HG03159 (cell line): ENCODE measurements around the gene TRPM8.
"Not testable (repeated sequence)": the region's sequence is repeated elsewhere in the genome, so short reads cannot be mapped to it uniquely, and the experiment has no call there.

ENCODE experiments used
- ATAC-seq: cut with Tn5 transposase; IDR thresholded peaks from one replicate; pipeline ENCODE4 v1.9.1; 2021; ENCODE audit warnings: mild to moderate bottlenecking, moderate library complexity; ENCODE audit not compliant: unreplicated experiment

TRPM8 gene

DNA sequence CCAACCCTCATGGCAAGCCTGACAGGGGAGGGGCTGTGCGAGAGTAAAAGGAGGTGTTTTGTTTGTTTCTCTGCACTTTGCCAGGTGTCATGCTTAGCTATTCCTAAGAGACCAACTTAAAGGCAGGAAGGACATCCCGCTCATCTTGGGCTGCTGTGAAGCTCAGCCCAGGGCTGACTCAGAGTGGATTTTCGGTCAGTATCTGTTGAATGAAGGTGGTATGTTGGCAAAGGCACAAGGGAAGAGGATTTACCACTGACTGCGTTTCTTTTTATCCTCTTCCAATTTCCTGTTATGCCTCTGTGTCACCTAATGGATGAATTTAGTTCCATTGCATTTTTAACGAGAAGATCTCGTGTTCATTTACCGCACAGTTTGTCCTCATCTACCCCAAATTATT is 18.9 kb downstream of the TRPM8 start:
- ATAC-seq, result no peak

DNA sequence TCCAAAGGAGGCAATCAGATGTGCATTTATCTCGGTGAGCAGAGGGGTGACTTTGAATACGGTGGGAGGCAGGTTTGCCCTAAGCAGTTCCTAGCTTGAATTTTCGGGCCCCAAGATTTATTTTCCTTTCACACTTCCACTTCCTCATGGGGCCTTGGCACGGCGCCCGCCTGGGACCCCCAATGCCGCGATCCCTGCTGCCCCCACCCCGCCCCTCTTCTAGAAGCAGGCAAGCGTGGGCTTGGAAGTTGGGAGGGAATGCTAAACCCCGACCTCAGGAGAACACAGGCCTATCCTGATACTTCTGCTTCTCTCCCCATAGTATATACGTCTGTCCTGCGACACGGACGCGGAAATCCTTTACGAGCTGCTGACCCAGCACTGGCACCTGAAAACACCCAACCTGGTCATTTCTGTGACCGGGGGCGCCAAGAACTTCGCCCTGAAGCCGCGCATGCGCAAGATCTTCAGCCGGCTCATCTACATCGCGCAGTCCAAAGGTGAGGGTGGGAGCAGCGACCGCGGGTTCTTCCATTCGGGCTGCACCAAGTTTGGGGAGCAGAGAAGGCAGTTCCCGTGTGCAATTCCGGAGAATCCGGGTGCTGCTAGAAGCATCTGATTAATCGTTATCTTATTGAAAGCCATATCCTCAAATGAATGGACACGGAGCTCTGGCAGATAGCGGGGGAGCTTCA is 21.6 kb downstream of the TRPM8 start:
- no peak for ATAC-seq

DNA sequence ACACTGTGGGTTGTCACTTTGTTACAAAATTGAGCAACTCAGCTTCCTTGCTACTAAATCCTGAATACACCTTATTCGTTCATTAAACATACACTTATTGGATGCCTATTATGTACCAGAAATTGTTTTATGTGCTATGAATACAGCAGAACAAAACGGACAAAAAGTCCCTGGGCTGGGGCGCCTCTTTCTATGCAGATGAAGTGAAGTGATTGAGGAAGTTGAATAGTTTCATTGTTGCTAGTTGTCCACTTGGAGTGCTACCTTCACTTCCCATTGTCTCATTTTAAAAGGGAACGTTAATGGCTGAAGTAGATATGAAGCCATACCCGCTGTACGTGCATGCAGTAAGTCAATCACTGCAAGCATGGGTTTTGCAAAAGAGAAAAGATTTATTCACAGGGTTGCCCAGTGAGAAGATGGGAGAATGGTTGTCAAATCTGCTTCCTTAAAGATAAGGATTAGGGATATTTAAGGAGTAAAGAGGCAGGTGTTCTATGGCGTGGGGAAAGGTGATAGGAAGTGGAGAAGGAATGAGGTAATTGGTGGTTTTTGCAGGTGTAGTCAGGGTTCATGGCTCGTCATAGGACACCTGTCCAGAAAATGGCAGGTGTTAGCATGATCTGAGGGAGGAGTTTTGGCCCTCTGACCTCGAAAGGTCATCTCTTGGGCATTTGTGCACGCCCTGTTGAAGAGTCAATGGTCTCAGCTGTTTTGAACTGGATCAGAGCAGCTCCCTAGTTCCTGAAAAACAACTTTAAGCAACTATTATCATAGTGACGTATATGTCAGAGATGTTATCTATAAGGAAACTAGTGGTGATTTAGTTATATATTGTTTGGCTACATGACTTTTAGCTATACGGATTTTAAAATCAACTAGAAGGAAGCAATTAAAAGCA is 23.5 kb downstream of the TRPM8 start:
- ATAC-seq, result no peak

DNA sequence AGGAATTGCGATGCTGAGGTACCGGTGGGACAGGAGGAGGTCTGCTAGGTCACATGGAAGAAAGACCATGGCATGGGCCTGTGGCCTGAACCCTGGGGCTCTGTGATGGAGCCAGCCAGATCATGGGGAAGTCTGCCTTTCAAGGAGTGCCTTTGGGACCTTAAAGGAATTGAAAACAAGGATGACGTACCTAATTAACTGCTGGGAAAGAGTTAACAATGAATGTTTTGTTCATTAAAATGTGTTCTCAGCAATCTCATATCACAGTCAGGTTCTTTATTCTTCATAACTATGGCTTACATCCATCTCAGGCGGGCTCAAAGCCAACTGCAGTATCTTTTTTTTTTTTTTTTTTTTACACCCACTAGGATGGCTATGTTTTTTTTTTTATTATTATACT is 25.6 kb downstream of the TRPM8 start:
- no peak for ATAC-seq

DNA sequence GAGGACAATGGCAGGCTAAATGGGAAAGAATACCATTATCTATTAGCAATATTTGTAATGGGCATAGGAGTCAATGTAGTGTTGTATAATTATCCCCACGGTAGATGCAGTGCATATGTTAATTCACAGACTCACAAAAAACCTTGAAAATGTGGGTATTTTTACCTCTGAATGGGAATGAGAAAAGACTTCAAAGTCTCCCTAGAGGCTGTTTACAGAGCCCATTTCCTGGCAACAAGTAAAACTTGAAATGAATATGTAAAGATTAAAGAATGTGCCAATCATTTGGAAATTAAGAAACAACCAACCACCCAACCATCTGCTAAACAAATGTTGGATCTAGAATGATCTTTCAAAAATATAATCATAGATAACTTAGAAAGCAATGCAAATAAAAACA is 27.1 kb downstream of the TRPM8 start:
- ATAC-seq, result no peak

DNA sequence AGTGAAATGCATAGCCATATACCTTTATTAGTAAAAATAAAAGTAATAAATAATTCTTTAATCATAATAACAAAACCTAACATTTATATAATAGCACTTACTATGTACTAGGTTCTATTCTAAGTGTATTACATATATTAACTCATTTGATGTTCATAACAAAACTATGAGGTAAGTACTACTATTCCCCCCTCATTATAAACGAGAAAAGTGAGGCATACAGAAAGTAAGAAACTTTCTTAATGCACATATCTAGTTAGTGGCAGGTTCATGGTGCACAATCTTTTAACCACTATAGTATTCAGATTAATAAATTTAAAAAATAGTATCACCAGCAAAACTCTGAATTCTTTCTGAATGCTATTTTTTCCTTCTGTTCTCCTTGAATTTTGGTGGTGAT is 27.5 kb downstream of the TRPM8 start:
- ATAC-seq, result no peak

DNA sequence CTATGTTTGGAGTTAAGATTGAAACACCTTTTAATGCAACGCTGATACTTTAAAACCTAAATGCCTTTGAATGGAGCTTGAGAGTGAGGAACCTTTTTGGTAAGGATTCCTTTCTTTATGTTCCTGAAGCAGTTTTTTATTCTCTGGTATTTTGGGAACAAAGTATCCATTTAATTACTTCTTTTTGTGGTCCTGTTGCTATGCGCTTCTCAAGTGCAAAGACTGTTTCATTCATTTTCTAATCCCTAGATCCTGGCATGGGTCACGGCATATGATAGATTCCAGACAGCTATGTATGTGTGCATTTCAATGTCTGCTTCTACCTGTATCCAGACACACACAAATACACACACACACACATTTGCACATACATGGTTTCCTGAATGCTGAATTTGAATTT is 28.0 kb downstream of the TRPM8 start:
- no peak for ATAC-seq

DNA sequence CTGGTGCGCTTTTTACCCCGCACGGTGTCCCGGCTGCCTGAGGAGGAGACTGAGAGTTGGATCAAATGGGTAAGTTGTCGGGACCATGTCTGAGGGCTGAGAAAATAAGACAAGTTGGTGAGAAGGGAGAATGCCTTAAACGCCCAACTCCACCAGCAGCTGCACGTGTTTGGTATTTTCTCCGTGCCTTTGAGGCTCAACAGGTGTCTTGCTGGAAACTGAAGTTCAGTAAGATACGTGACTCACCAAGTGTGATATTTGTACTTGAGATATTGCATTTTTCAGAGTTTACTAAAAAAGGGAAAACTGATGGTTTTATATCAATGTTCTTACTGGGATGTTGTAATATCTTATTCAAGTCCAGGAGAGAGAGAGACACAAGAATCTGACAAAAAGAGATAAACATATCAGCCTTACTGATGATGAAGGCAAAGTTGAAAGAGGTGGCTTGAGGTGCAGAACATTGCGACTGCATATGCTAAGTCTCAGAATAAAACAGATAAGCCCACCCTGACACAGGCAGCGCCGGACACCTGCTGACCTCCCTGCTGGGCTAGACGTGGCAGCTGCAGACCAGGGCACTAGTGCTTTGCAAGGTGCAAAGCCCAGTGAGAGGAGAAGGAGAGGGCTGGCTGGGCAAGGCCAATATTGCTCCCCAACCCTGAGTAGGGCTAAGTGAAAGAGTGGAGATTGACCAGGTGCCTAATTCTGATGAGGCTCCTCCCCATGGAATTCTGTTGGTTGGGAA is 33.1 kb downstream of the TRPM8 start:
- ATAC-seq, result no peak

DNA sequence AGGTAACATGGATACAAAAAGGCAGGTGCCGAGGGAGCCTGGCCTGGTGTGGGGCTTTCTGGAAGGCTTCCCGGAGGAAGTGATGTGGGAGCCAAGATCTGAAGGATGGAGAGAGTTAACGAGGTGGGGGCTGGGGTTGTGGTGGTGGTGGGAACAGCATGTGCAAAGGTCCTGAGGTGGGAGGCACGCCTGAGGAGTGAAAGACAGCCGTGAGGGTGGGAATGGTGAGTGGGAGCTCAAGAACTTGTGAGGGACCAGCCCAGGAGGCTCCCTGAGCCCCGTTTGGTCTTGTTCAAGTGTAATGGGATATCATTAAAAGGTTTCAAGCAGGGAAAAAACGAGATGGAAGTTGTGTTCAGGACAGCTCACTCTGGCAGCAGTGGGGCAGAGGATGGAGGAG is 35.2 kb downstream of the TRPM8 start:
- no peak for ATAC-seq

DNA sequence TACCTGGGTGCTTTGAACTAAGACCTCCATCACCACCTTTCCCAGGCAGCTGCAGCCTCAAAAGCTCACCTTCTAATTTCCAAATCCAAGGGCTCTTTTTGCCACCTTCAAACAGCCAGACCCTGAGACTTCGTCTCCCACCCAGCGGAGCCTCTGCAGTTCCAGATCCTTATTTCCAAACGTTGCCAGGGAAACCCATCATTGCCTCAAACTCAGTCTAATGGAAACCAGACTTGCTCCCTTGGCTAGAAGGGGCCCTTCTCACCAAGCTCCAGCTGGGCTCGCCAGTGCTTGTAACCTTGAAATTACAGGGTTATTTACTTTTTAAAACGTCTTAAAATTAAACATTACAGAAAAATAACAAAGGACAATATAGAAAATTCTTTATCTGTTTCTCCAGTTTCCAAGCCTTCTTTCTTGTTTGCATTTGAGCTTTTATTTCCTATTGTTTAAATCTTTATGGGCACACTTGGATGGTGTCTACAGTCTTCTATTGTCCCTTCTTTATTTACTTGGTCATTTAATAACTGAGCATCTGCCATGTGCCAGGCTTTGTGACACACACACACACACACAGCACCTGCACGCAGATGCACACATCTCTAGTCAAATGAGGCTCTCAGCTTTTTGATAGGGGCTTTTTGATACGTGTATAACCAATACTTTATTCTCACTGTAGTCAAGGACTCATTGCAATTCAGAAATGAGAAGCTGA is 36.1 kb downstream of the TRPM8 start:
- no peak for ATAC-seq

DNA sequence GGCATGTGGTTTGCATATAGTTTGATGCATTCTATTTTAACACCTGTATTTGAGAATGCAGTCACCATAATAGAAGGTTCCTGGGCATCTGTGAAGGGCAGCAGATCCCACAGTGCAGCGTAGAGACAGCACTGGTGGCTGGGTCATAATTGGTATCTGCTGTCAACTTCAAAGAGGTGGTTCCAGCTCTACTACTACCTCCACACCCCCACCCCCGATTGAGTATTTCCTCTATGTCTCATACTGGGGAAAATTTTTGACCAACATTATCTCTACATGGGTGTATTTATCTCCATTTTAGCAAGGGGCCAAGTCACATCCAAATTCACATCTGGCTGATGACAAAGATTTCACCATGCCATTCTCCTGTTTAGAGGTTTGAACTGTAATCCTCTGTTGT is 43.0 kb downstream of the TRPM8 start:
- ATAC-seq, result no peak

DNA sequence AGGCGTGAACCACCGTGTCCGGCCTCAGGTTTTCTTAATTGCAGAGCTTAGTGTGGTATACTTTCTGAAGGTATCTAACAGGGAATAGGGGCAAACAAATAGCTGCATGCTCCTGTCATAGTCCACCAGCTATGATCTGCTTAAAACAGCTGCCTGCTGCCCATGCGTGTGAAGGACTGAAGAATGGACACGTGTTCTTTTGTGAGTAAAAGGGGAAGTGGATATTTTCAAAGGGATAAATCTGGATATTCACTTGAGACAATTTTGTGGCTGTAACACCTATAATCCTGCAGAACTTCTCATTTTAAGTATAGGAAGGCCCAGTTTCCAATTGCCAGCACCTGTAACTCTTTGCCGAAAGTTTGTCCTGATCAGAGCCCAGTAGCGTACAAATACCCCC is 44.7 kb downstream of the TRPM8 start:
- ATAC-seq, result no peak

DNA sequence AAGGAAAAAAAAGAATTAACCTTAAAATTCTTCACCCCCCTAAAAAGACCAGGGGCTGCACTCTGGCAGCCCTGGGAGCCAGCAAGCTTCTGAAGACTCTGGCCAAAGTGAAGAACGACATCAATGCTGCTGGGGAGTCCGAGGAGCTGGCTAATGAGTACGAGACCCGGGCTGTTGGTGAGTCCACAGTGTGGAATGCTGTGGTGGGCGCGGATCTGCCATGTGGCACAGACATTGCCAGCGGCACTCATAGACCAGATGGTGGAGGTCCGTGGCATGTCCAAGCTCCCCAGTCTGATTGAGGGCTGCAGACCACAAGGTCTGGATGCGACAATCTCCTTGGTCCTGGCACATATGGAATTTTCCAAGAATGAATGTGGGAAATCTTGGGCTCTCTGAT is 47.4 kb downstream of the TRPM8 start:
- no peak for ATAC-seq

DNA sequence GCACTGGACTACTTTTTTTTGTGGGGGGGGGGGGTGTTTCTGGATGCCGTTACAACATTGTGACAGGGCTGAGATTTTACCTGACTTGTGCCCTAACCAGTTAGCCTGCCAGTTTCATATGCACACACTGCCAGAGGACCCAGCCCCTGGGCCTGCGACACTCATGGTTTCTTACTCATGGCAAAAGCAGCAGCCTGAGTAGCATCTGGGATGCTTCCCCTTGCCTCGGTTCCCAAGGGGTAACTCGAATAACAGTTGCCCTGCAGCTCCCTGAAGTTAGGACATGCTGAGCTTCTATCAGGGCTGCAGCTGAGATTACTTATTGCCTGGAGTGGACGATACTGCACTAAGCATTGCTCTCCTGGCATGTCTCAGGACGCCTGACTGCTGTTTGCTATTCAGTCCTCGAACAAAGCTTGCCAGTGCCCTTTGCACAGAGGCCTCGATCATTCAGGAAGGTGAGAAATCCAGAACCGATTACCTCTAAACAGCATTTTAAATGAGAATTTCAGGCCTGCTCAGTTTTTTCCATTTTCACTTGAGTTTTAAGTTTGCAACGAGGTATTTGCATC is 47.9 kb downstream of the TRPM8 start:
- ATAC-seq, result no peak

DNA sequence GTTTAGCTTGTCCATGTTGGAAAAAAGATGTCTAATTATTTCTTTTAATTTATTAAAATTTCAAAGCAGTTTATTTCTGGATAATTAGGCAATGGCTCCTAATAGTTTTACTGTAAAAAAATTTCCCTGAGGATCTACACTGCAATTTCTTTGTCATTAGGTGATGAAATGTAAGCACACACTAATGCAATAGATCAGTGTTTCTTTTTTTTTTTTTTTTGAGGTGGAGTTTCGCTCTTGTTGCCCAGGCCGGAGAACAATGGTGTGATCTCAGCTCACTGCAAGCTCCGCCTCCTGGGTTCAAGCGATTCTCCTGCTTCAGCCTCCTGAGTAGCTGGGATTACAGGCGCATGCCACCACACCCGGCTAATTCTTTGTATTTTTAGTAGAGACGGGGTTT is 48.5 kb downstream of the TRPM8 start:
- not testable (repeated sequence) for ATAC-seq

DNA sequence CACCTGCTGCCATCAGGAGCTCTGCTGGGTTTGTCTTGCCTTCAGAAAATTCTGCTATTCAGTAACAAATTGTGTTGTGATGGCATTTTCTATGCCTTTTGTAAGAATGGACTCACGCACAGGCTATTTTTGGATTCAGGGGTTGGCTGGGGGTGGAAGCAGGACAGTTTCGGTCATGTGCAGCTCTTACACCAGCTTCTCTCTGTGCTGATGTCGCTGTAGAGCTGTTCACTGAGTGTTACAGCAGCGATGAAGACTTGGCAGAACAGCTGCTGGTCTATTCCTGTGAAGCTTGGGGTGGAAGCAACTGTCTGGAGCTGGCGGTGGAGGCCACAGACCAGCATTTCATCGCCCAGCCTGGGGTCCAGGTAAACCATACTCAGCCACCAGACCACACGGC is 49.2 kb downstream of the TRPM8 start:
- no peak for ATAC-seq

DNA sequence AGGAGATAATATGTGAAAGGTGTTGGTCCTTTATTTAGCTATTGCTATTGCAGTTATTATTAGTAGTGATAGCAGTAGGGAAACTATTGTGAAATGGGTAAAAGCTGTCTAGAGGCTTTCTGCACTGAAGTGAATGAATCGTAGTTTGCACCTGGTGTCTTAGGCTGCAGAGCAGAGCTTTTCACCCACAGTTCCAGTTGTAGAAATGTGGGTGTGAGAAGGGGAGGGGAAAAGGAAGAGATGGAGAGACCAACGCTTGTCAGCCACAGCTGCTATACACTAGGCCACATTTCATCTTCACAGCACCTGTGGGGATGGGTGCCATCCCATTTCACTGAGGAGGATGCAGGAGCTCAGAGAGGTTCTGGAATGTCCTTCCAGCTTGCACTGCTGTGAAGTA is 50.0 kb downstream of the TRPM8 start:
- ATAC-seq, result no peak

DNA sequence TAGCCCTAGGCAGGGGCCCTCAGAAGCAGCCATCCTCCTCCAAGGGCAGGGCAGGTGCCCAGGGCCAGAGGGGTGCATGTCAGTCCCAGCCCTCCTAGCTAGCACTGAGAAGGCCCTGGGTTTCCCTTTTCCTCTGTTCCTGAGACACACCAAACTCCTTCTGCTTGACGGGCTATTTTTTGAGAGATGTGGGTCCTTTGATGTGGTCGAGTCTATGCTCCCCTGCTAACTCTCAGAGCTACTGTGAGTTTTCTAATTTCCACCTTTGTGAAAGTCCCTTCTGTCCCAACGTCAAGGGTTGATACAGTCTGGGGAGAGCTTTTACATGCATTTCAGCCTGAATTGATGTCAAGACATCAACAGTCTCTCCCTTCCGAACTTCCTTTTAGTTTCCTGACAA is 51.4 kb downstream of the TRPM8 start:
- ATAC-seq, result no peak

DNA sequence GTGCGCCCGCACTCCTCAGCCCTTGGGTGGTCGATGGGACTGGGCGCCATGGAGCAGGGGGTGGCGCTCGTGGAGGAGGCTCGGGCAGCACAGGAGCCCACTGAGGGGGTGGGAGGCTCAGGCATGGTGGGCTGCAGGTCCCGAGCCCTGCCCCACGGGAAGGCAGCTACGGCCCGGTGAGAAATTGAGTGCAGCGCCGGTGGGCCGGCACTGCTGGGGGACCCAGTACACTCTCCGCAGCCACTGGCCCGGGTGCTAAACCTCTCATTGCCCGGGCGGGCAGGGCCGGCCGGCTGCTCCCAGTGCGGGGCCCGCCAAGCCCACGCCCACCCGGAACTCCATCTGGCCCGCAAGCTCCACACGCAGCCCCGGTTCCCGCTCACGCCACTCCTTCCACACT is 55.3 kb downstream of the TRPM8 start:
- not testable (repeated sequence) for ATAC-seq

DNA sequence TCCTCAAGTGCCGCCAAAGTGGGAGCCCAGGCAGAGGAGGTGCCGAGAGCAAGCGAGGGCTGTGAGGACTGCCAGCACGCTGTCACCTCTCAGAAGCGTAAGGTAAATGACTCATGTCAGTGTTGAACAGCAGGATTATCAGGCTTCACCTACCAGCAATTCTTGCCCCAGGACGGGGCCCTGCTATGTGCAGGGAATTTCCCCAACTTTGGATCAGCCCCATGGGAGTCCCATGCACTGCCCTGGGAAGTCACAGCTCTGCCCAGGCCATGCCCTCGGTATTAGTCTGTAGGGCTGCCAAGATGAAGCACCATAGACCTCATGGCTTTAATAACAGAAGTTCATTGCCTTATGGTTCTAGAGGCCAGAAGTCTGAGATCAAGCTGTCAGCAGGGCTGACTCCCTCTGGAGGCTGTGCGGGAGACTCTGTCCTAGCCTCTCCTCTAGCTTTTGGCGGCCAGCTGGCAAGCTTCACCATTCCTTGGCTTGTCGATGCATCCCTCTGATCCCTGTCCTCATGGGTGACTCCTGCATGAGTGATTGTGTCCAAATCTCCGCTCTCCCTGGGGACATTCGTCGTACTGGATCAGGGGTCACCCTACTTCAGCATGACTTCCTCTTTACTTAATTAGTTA is 55.9 kb downstream of the TRPM8 start:
- ATAC-seq, result no peak
